Sigmoid colon (tissue), 7 donors: ENCODE data around the gene RPL13A. TPM values are rescaled to one million over a fixed set of nuclear protein-coding genes. Genes with fewer than 3 reads are reported as not detected.

Experiments used
- DNase-seq: peaks from one replicate; pipeline ENCODE4 v3.0.0-alpha.2; 2019
- H3K27ac ChIP-seq, 4 donors: fragments of 200-600 bp; sonication (generic); one replicate each; pipeline ENCODE4 v1.5.1; 2016 to 2019; ENCODE audit warnings: mild to moderate bottlenecking in 1 of 4
- H3K27me3 ChIP-seq, 3 donors: fragments of 200-600 bp; sonication (generic); one replicate each; pipeline ENCODE4 v1.5.1; 2019; ENCODE audit warnings: mild to moderate bottlenecking in 1 of 3
- H3K36me3 ChIP-seq, 4 donors: fragments of 200-600 bp; sonication (generic); one replicate each; pipeline ENCODE4 v1.5.1; 2016 to 2019
- H3K4me1 ChIP-seq, 4 donors: fragments of 200-600 bp; sonication (generic); one replicate each; pipeline ENCODE4 v1.5.1; 2017 to 2019
- H3K4me3 ChIP-seq, 4 donors: fragments of 200-600 bp; sonication (generic); one replicate each; pipeline ENCODE4 v1.5.1; 2017 to 2019; ENCODE audit warnings: mild to moderate bottlenecking in 2 of 4, moderate library complexity in 1 of 4
- H3K9me3 ChIP-seq, 4 donors: fragments of 200-600 bp in 3 of 4; sonication (generic) in 3 of 4; one replicate each; pipeline versions ENCODE4 v1.5.1 to v1.6.1; 2013 to 2019
- CTCF ChIP-seq, 4 experiments: fragments of 450-650 bp in 3 of 4; fragments of 200-600 bp in 1 of 4; IDR thresholded peaks; one replicate each; pipeline ENCODE4 v1.5.1; 2016 to 2019; ENCODE audit warnings: antibody characterized with exemption in 4 of 4, mild to moderate bottlenecking in 3 of 4, moderate library complexity in 2 of 4
- EP300 ChIP-seq, 4 donors: sonication (generic); formaldehyde crosslinking; IDR thresholded peaks; one replicate each; pipeline ENCODE4 v1.6.1; 2017; ENCODE audit warnings: antibody characterized with exemption in 4 of 4
- POLR2A ChIP-seq, 2 donors: fragments of 450-650 bp; IDR thresholded peaks; one replicate each; pipeline ENCODE4 v1.6.1; 2016; ENCODE audit warnings: antibody characterized with exemption in 2 of 2, mild to moderate bottlenecking in 2 of 2, moderate library complexity in 2 of 2
- POLR2AphosphoS5 ChIP-seq, 4 donors: sonication (generic); formaldehyde crosslinking; IDR thresholded peaks; one replicate each; pipeline ENCODE4 v1.6.1; 2017; ENCODE audit warnings: antibody characterized with exemption in 4 of 4
- WGBS, 2 donors: extraction: QIAGEN DNeasy Blood & Tissue Kit; methylation state at CpG; one replicate each; pipeline ENCODE4 v1.1.7; 2013; 5-methylcytosine and 5-hydroxymethylcytosine counted together
- intact Hi-C: fragments of 100-400 bp; cut with DNase I; formaldehyde crosslinking; loops from one replicate; pipeline ENCODE4 v1.15.1; 2023
- polyA plus RNA-seq, 3 donors: library from polyadenylated mRNA; stranded (reverse); fragments of 200-250 nt; gene quantifications; one replicate each; pipeline ENCODE4 v1.2.3, GENCODE V29; 2013
- total RNA-seq, 4 donors: library from RNA; depleted of rRNA; stranded (reverse); fragments of >200 nt; gene quantifications; one replicate each; pipeline ENCODE4 v1.1.0, GENCODE V29; 2016
- donor health status: healthy with polysubstance abuse.
- donor health status: Bipolar disorder and iron deficiency.
- donor health status: healthy.

The RPL13A gene
- total and polyA plus RNA-seq, 7 donors: 2,552 to 6,094 (median 4,207) TPM

DNA sequence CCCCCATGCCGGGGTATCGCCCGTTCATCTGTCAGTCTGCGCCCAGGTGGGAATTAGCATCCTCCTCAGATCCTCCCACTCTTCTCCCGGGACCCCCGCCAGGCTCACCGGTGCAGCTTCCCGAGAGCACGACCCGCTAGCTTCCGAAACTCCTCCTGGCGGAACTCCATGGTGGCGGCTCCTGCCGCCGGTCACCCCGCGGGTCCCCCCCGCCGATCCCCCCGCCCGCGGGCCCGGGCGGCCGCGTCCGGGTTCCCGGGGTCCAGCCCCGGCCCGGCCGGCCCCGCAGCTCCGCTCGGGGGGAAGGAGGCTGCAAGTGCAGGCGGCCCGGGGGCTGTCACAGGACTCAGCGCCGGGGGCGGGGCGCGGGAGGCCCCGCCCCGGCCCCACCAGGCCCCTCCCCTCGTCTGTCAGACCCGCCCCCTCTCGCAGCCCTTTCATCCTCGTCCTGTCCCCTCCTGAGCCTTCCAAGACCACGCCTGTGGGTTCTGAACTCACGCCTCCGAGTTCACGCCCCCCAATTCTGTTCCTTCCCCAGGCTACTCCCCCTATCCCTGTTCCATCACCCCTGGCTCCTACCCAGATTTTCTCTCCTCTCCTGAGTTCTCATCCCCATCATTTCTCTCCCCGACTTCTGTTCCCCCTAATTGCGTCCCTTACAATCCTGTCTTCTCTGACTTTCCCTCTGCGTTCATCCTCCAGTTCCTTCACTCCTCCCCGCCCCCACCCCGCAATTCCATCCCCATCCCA, 46.0 kb upstream of the RPL13A start, which contains the start of gene SLC17A7:
Gene SLC17A7, minus strand, starts transcription at position 318 of the 750 bp plus-strand sequence. Its CDS starts 148 bp downstream, at position 170.
- intact Hi-C loops: loop anchor here (5.0 kb wide), 1 partner anchor 174 kb away; no protein-coding TSS in a partner anchor
- peak within 1 kb of the TSS in 3 of 4 donors; percentile 69 to 91 (median 77) for H3K27ac ChIP-seq
- WGBS, 2 donors: 5 to 6% methylated on average over 56 of the region's 56 CpGs
- H3K27me3 ChIP-seq: peaks cover 25 to 68% (median 63%) of the 10 kb centered on the region in 3 donors
- peaks cover 0 to 5% (median 0%) of the 10 kb centered on the region in 4 donors for H3K36me3 ChIP-seq
- no peak for TF ChIP-seq POLR2AphosphoS5 (IDR thresholded peaks at IDR 0.05)
- TF ChIP-seq POLR2A (IDR thresholded peaks at IDR 0.05): no peak
- no peak for TF ChIP-seq EP300 (IDR thresholded peaks at IDR 0.05)
- TF ChIP-seq CTCF (IDR thresholded peaks at IDR 0.05): no peak
- H3K4me1 ChIP-seq: peaks cover 0 to 24% (median 17%) of the 10 kb centered on the region in 4 donors
- H3K9me3 ChIP-seq: no peaks in the 10 kb centered on the region
- H3K4me3 ChIP-seq: peak within 1 kb of the TSS in 3 of 4 donors; percentile 47 to 69 (median 63)
- DNase-seq: peak; percentile 86

GRCh38 chr19:49441960-49442350, 45.5 kb upstream of the RPL13A start:
- peaks cover 19 to 63% (median 57%) of the 10 kb centered on the region in 3 donors for H3K27me3 ChIP-seq

GRCh38 chr19:49442354-49442753, 45.1 kb upstream of the RPL13A start:
- H3K9me3 ChIP-seq: no peaks in the 10 kb centered on the region
- peak overlapping the region in 3 of 4 donors; percentile 47 to 69 (median 63) for H3K4me3 ChIP-seq
- TF ChIP-seq EP300 (IDR thresholded peaks at IDR 0.05) (no peak), CTCF (IDR thresholded peaks at IDR 0.05) (no peak), POLR2AphosphoS5 (IDR thresholded peaks at IDR 0.05) (no peak), POLR2A (IDR thresholded peaks at IDR 0.05) (no peak)
- peak overlapping the region; percentile 69 to 91 (median 74) for H3K27ac ChIP-seq
- intact Hi-C loops: loop anchor here (5.0 kb wide), 1 partner anchor 175 kb away; no protein-coding TSS in a partner anchor
- peaks cover 0 to 11% (median 0%) of the 10 kb centered on the region in 4 donors for H3K36me3 ChIP-seq
- H3K4me1 ChIP-seq: peaks cover 0 to 24% (median 17%) of the 10 kb centered on the region in 4 donors
- peaks cover 17 to 59% (median 53%) of the 10 kb centered on the region in 3 donors for H3K27me3 ChIP-seq
- WGBS, 2 donors: 3 to 11% methylated on average over 11 of the region's 11 CpGs
- DNase-seq: peak; percentile 86

More at GRCh38 chr19:49441960-49442350, 45.5 kb upstream of the RPL13A start:
- TF ChIP-seq POLR2AphosphoS5 (IDR thresholded peaks at IDR 0.05): no peak
- no peak for TF ChIP-seq CTCF (IDR thresholded peaks at IDR 0.05)
- TF ChIP-seq EP300 (IDR thresholded peaks at IDR 0.05): no peak
- no peak for TF ChIP-seq POLR2A (IDR thresholded peaks at IDR 0.05)
- Histone ChIP-seq H3K9me3 (no peaks in the 10 kb centered on the region), H3K36me3 (peaks cover 0 to 10% (median 0%) of the 10 kb centered on the region in 4 donors), H3K4me3 (peak overlapping the region in 3 of 4 donors; percentile 47 to 69 (median 63)), H3K27ac (peak overlapping the region in 3 of 4 donors; percentile 69 to 91 (median 77)), H3K4me1 (peaks cover 0 to 24% (median 17%) of the 10 kb centered on the region in 4 donors)
- intact Hi-C loops: loop anchor here (5.0 kb wide), 1 partner anchor 175 kb away; no protein-coding TSS in a partner anchor
- no peak for DNase-seq
- 22 to 32% methylated on average over 14 of the region's 14 CpGs for WGBS, 2 donors

DNA sequence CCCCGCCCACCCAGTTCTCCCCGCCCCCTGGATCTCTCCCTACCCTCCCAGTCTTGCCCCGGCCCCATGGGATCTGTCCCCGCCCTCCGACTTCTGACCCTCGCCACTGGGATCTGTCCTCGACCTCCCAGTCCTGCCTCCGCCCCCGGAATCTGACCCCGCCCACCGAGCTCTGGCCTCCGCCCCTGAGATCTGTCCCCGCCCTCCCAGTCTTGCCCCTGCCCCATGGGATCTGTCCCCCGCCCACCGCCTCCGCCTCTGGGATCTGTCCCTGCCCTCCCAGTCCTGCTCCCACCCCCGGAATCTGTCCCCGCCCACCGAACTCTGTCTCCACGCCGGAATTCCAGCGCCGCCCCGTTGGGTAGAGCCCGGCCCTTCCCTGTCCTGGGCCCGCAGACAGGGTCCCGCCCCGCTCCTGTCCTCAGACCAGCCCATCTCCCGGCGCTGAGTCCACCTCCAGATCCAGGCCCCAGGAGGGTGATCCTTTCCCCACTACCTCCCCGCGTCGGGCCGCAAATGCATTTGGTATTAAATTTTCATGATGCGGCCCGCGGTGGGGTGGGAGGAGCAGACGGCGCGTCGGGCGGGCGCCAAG, 44.5 kb upstream of the RPL13A start:
- TF ChIP-seq EP300 (IDR thresholded peaks at IDR 0.05) (no peak), POLR2A (IDR thresholded peaks at IDR 0.05) (no peak), POLR2AphosphoS5 (IDR thresholded peaks at IDR 0.05) (no peak), CTCF (IDR thresholded peaks at IDR 0.05) (no peak)
- peaks cover 0 to 11% (median 0%) of the 10 kb centered on the region in 4 donors for H3K36me3 ChIP-seq
- intact Hi-C loops: loop anchor here (1.0 to 5.0 kb wide), 4 partner anchors 51 to 217 kb away; partner anchors contain the start of gene DKKL1
- no peaks in the 10 kb centered on the region for H3K9me3 ChIP-seq
- peaks cover 0 to 30% (median 19%) of the 10 kb centered on the region in 4 donors for H3K4me1 ChIP-seq
- H3K4me3 ChIP-seq: peak overlapping the region; percentile 40 to 69 (median 55)
- WGBS, 2 donors: 1 to 2% methylated on average over 43 of the region's 43 CpGs
- peaks cover 17 to 54% (median 51%) of the 10 kb centered on the region in 3 donors for H3K27me3 ChIP-seq
- DNase-seq: peak; percentile 97
- H3K27ac ChIP-seq: peak overlapping the region; percentile 69 to 91 (median 74)
